Stimulated activated CD4-positive, alpha-beta T cell treated with anti-CD3 and anti-CD28 coated beads, TNF-alpha, amount 100 ng/mL, for 1 hour (primary cell): Measurements from ENCODE around the gene LYRM2.

ENCODE experiments used
- DNase-seq, 3 donors: peaks; one replicate each; pipeline ENCODE4 v3.0.0-alpha.2; 2020; ENCODE audit warnings: low read depth in 3 of 3, low spot score in 1 of 3

The LYRM2 gene

GRCh38 chr6:89596484-89596883 is 42.1 kb downstream of the LYRM2 start:
- no peak for DNase-seq

GRCh38 chr6:89596056-89596455 is 42.5 kb downstream of the LYRM2 start:
- DNase-seq, result no peak

DNA sequence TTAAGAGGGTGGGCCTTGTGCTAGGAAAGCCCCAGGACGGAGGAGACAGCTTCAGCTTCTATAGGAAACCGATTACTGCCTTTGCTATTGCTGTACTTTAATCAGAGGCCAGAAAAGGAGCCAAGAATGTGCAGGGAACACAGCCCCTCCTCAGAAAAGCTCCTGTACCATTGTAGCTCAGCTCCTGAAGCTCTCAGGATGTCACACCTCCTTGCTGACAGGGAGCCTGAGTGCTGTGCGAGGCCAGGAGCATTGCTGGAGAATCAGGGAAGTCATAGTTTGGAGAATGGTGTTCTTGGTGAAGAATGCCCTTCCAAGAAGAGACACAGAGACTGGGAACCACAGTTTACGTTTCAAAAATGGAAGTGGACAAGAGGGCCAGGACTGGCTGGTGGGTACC is 46.8 kb downstream of the LYRM2 start:
- DNase-seq, result no peak

GRCh38 chr6:89590133-89590532 is 48.4 kb downstream of the LYRM2 start:
- DNase-seq, result no peak

GRCh38 chr6:89589297-89590025 is 49.1 kb downstream of the LYRM2 start:
- no peak for DNase-seq

- no peak for DNase-seq
Observed at GRCh38 chr6:89585154-89585553, 53.4 kb downstream of the LYRM2 start.

GRCh38 chr6:89584539-89584938 is 54.0 kb downstream of the LYRM2 start:
- DNase-seq, result no peak

GRCh38 chr6:89583559-89583958 is 55.0 kb downstream of the LYRM2 start:
- no peak for DNase-seq

GRCh38 chr6:89582669-89583325 is 55.8 kb downstream of the LYRM2 start:
- DNase-seq, result no peak

DNA sequence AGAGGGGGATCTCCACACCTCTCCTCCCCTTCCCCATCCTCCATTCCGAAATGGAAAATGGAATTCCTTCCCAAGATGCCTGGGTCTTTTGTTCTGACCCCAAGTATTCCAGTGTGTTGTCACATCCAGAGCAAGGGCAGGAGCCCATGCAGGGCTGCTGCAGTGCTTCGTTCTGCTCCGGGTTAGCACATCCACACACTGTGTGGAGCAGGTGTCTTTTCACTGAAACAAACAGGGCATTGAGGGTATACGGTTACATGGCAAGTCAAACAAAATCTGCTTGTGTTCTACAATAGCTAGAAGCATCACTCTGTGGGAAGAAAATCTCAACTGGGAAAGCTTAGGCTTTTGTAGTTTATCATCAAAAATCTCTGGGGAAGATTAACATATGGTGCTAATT is 56.9 kb downstream of the LYRM2 start:
- no peak for DNase-seq

DNA sequence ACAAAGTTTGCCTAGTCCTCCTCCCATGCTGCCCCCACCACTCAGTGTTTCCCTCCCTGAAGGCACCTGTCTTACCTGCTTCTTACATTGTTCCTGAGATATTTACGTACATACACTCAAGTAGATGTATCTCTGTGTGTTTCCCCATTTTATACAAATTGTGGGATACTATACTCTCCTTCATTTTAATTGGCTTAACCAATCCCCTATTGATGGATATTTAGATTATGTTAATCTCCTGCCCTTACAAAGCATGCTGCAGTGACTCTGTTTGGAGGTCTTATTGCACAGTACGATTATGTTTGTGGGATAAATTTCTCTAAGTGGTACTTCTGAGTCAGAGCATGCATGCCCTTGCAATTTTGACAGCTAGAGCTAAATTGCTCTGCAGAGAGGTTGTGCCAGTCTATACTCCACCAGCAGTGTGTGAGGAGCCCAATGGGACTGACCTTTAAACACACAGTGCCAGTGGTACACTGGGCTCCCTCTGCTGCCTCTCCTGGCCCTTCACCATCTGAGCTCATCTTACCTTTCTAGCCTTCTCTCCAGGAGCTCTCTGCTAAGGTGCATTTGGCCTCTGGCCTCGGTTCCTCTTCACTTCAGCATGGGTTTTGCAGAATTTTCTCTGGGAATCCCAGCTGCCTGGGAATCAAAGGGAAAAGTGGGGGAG is 57.4 kb downstream of the LYRM2 start:
- no peak for DNase-seq

DNA sequence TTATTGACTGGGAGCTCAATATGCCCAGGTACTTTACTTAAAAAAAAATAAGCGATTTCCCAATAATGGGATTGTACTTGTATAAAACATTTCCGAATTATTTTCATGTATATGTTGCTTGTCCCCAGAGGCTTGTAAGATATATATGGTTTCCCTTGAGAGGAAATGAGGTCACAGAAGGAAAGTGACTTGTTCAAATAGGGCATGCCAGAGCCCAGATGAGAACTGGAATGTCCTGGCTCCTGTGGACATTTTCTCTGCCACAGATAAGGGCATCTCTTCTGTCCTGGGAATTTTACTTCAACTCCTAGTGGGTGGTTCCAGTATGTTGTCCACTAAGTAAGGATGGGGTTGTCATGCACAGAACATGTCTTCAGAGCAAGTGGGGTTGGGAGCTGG is 63.0 kb downstream of the LYRM2 start:
- DNase-seq, result no peak

GRCh38 chr6:89574910-89575561 is 63.5 kb downstream of the LYRM2 start:
- DNase-seq, result no peak

GRCh38 chr6:89567630-89568390 is 70.7 kb downstream of the LYRM2 start:
- DNase-seq, result no peak

- DNase-seq, result no peak
Observed at GRCh38 chr6:89566930-89567629, 71.5 kb downstream of the LYRM2 start.

DNA sequence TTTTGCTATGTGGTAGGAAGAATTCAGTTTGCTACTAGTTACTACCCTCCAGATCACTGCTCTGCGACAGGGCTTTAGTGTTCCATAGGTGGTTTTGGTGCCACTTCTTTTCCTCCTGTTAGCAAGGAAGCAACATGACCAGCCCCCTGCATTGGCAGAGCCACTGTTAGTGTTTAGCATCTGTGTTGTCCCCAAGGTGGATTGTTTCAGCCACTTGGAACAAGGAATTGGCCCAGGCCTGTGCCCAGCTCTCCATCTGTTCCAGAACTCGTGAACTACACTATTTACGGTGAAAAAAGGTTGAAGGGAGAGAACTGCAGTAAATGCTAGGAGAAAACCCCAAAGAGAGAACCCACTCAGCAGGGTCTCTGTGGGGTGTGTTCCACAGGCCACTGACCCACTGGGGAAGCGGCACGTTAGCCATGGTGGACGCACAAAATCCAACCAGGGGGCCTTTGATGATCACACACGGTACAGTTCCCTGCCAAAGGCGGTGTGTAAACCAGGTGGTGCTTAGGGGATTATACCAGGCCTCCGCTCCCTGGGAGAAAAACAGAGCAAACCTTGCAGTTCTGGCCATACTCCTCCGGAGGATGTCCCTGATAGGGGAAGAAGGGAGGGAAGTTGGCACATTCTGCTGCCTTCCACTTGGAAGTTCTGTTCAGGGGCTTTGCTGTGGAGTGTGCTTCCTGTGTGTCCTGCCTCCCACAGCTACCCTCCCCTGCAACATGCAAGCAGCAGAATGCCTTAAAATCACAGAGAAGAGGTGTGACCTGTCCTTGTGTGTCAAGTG is 72.3 kb downstream of the LYRM2 start:
- DNase-seq, result no peak

DNA sequence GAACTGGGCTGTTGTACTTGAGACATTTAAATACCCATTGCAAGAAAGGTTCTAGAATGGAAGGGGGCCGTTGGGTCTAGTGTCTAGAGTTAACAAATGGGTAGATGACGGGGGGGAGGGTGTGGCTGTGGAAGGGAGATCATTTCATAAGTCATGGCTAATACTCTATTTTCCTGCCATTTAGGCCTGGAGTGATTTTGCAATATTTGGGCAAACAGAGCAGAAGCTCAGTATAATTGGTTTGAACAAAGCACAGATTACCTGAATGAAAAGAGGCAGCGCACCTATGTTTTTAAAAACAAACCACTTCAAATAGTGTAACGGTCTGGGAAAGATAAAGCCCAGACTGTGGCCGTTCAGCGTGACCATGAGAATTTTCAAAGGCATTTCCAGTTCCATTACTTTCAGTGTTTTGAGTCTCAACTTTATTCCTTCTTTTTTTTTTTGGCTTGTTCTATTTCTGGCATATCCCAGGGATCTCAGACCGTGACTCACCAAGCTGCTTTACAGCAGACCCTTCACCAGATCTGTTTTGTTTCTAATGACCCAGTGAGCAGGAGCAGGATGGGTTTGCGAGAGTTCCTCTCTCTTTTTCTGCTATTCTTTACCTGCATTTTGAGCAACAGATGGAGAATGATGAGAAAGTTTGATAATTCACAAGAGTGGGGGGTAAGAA is 73.7 kb downstream of the LYRM2 start:
- no peak for DNase-seq

- DNase-seq, result no peak
Observed at GRCh38 chr6:89563866-89564265, 74.7 kb downstream of the LYRM2 start.
